ENCODE results near the gene HVCN1. TPM values are rescaled to one million over a fixed set of nuclear protein-coding genes. Genes with fewer than 3 reads are reported as not detected.

The HVCN1 gene
- total RNA-seq, 1 experiment from 2014 or later = 2.1 TPM

GRCh38 chr12:110699591-110700445, 10.9 kb upstream of the HVCN1 start:
- DNase-seq (ENCODE audit: low read depth) = no peak

GRCh38 chr12:110698171-110698902, 9.4 kb upstream of the HVCN1 start:
- peak; percentile 89 for DNase-seq (ENCODE audit: low read depth)

GRCh38 chr12:110697236-110697635, 8.3 kb upstream of the HVCN1 start:
- DNase-seq (ENCODE audit: low read depth) = no peak

GRCh38 chr12:110696283-110696682, 7.4 kb upstream of the HVCN1 start:
- DNase-seq (ENCODE audit: low read depth) = no peak

- DNase-seq (ENCODE audit: low read depth) = no peak
Measured at GRCh38 chr12:110694330-110694901, 5.5 kb upstream of the HVCN1 start.

- no peak for DNase-seq (ENCODE audit: low read depth)
Measured at GRCh38 chr12:110693731-110694130, 4.8 kb upstream of the HVCN1 start.

GRCh38 chr12:110690127-110690430, 1.2 kb upstream of the HVCN1 start:
- DNase-seq (ENCODE audit: low read depth) = no peak

- peak; percentile 14 for DNase-seq (ENCODE audit: low read depth)
Measured at GRCh38 chr12:110689281-110690126, 589 bp upstream of the HVCN1 start.

GRCh38 chr12:110687396-110688169, 1.3 kb downstream of the HVCN1 start:
- no peak for DNase-seq (ENCODE audit: low read depth)

- DNase-seq (ENCODE audit: low read depth) = no peak
Measured at GRCh38 chr12:110686294-110686903, 2.5 kb downstream of the HVCN1 start.

GRCh38 chr12:110684312-110684836, 4.5 kb downstream of the HVCN1 start:
- no peak for DNase-seq (ENCODE audit: low read depth)

GRCh38 chr12:110683888-110684287, 5.0 kb downstream of the HVCN1 start:
- DNase-seq (ENCODE audit: low read depth) = no peak

GRCh38 chr12:110680032-110680431, 8.9 kb downstream of the HVCN1 start:
- no peak for DNase-seq (ENCODE audit: low read depth)

GRCh38 chr12:110679201-110679600, 9.7 kb downstream of the HVCN1 start:
- DNase-seq (ENCODE audit: low read depth) = no peak

- DNase-seq (ENCODE audit: low read depth) = no peak
Measured at GRCh38 chr12:110677982-110678381, 10.9 kb downstream of the HVCN1 start.

- no peak for DNase-seq (ENCODE audit: low read depth)
Measured at GRCh38 chr12:110677206-110677911, 11.6 kb downstream of the HVCN1 start.

GRCh38 chr12:110676171-110676570, 12.7 kb downstream of the HVCN1 start:
- DNase-seq (ENCODE audit: low read depth) = no peak

GRCh38 chr12:110670161-110670701, 18.7 kb downstream of the HVCN1 start:
- no peak for DNase-seq (ENCODE audit: low read depth)

GRCh38 chr12:110669193-110669502, 19.8 kb downstream of the HVCN1 start:
- DNase-seq (ENCODE audit: low read depth) = no peak
